Measurements from ENCODE around the gene METTL25B.

Gene METTL25B

GRCh38 chr1:156728599-156729462 is 562 bp downstream of the METTL25B start, which contains the start of gene ISG20L2:
Gene ISG20L2 (minus strand): TSS chr1:156728766. CDS start chr1:156727652, 1,114 bp downstream.
- peak; percentile 46 for FAIRE-seq

- no peak for FAIRE-seq
These were observed 5.8 kb downstream of the METTL25B start for GRCh38 chr1:156733989-156734584.

DNA sequence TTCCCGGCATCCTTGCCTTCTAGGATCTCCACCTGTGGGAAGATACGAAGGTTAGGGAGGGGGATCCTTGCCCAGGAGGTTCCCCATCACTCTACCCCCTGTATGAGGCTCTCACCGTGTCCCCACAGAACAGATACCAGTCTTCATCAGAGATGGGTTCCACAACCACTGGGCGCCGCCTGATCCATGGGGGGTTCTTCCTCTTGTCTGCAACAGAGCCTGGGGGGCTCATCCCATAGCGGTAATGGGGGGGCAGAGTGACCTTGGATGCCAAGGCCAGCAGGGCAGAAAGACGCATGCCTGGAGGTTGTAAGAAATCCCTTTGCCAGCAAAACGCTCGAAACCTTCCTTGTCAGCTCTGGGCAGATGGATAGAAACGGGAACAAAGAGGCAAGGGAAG is 10.1 kb downstream of the METTL25B start:
- FAIRE-seq, result no peak

DNA sequence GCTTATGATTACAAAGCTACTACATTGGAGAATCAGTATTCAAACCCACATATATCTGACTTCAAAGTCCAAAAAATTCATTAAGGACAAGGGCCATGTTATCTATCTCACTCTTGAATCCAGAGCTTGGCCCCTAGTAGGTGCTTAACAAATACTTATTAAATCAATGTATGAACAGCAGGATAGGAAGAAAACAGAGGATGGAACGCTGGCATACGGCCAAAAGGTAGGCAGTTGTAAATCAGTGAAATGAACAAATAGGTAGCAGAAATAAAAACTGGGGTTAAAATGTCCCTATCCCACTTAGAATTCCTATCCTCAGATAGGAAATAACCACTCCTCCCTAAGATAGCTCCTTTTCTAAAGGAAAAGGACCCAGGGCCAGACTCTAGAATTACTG is 10.6 kb downstream of the METTL25B start:
- FAIRE-seq, result no peak

DNA sequence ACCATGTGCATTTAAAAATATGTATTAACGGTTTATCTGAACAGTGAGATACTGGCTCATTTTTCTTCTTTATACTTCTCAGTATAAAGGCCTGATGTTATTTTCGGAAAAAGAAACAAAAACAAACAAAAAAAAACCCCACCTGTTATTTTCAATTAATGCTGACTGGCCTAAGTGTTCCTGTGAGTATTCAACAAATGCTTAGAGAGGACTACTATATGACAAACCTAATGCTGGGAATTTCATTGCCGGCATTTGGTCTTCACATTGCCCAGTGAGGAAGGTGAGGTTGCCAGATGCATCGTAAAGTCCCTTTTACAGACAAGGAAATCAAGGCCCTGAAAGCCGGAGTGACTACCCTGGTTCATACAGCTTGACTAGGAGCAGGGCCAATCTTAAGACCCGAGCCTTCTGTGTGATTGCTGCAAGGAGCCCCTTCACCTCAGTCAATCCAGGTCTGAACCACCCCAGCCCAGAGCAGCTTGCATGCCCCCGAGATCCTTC is 12.0 kb downstream of the METTL25B start:
- no peak for FAIRE-seq

DNA sequence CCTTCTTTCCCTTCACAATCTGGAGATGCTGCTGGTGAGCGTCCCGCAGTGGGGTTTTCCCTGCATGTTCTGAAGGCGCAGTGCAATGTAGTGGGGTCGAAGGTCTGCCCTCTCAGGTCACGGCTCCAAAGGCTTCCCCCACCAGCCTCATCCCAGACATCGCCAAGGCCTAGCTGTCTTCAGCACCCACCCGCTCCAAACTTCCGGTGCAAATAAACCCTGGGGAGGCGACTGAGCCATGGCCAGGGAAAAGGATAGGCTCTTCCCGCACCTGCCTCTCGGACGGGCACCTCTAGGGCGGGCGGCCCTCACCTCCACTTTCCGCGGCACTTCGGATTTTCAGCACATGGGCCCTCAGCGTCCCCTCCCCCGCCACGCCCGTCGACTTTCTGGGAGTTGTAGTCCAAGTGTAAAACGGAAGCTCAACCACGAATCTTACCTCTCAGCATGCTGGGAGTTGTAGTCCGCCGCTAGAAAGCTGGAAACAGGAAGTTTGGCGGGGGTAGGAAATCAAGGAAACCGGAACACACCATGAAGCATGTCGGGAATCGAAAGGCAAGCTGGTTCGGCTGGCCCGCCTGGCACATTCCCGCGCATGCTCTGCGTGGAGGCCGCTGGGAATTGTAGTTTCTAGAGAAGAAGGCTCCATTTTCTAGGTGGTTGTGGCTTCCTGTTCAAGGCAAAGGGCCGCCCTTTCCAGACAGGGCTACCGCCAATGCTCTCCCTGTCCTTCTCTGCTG is 12.6 kb downstream of the METTL25B start, which contains the start of gene MRPL24:
TSS of gene MRPL24 (minus strand) at position 348 of the 740 bp plus-strand sequence. CDS start 2,384 bp downstream, outside the sequence.
- peak; percentile 99 for FAIRE-seq

DNA sequence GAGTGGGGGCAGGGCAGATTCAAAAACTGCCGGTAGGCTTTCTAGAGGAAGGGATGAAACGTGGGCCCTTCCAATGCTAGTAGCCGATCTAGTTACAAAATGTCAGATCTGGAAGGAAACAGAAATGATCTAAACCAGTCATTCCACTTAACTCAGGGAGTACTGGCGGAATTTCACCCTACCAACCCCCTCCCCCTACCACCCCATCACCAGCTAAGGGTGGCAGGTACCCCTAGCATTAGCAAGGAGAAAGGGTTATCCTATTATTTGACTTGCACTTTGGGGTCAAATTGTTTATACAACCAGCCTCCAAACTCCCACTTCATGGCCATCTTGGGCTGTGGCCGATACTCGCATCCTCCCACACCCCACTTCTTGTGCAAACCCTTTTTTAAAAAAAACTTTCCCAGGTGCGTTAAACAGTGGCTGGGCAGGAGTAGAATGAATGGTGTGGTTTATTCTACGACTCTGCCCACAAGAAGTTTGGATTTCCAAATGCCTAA is 13.3 kb downstream of the METTL25B start:
- no peak for FAIRE-seq

- FAIRE-seq, result no peak
These were observed 13.7 kb downstream of the METTL25B start for GRCh38 chr1:156742017-156742416.

DNA sequence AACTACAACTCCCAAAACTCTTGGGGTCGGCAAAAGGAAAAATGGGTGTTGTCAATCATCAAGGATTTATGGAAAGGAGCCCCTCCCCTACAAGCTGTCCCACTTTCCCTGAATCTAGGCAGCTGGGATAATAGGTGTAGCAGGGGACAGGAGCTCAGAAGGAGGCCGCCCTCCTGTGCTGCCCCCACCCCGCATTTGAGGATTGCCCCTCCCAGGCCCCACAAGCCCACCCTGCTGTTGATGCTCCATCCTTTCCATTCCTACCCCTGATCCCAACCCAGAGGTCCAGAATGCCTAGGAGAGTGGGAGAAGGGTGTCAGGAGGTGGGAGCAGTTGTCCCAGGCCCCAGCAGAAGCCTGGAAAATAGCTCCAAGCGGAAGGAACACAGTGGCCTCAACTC is 14.5 kb downstream of the METTL25B start:
- no peak for FAIRE-seq

DNA sequence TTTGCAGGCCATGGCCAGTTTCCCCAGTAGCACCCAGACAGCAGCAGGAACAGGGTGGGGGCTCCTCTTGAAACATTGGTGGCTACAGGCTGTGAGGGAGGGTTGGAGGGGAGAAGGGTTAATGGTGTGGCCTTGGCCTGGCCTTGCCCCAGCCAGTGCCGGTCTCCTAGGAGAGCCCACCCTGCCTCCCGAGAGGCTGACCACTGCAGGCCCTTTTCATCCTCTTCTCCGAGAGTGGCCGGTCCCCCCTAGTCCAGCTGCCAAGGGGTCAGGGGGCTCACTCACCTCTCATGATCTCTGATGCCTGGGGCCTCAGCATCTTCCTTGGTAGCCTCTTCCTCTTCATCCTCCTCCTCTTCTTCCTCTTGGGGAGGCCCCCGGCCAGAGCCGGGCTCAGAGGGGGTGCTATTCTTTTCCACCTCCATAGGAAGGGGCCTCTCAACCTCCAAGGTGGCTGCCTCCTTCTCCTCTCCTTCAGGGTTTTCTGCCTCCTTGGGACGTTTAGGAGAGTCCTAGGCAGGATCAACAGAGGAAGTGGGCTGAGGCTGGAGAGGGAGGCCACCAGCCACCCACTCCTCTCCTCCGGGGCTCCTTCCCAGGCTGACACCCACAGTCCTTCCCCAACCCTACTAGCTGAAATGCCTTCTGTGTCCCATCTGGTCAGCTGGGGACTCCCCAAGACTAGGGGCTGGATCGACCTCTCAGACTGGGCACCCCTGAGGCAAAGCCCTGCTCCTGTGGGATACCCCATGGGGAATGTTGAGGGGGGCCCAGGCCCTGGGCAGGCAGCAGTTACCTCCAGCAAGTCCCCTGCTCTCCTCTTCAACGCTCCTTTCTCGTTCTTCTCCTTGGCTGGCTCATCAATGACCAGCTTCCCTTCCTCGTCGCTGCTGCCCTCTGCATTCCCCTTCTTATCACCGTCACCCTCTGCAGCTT is 15.4 kb downstream of the METTL25B start:
- FAIRE-seq, result no peak

- no peak for FAIRE-seq
These were observed 16.1 kb downstream of the METTL25B start for GRCh38 chr1:156744344-156744743.

GRCh38 chr1:156744786-156745419 is 16.6 kb downstream of the METTL25B start:
- no peak for FAIRE-seq

- FAIRE-seq, result no peak
These were observed 17.6 kb downstream of the METTL25B start for GRCh38 chr1:156745881-156746280.

DNA sequence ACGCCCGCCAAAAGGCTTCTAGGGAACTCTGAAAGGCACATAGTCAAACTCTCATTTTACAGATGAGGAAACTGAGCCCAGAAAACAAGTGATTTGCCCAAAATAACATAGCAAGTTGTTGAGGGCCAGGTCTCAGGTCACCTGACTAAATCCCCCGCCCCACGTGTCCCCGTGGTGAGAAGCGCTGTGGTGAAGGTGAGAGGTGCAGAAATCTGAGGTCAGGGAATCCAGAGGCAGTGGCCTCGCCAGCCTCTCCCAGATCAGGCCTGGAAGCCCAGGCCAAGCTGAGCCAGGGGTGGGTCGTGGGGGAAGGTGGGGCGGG is 18.1 kb downstream of the METTL25B start:
- FAIRE-seq, result no peak

DNA sequence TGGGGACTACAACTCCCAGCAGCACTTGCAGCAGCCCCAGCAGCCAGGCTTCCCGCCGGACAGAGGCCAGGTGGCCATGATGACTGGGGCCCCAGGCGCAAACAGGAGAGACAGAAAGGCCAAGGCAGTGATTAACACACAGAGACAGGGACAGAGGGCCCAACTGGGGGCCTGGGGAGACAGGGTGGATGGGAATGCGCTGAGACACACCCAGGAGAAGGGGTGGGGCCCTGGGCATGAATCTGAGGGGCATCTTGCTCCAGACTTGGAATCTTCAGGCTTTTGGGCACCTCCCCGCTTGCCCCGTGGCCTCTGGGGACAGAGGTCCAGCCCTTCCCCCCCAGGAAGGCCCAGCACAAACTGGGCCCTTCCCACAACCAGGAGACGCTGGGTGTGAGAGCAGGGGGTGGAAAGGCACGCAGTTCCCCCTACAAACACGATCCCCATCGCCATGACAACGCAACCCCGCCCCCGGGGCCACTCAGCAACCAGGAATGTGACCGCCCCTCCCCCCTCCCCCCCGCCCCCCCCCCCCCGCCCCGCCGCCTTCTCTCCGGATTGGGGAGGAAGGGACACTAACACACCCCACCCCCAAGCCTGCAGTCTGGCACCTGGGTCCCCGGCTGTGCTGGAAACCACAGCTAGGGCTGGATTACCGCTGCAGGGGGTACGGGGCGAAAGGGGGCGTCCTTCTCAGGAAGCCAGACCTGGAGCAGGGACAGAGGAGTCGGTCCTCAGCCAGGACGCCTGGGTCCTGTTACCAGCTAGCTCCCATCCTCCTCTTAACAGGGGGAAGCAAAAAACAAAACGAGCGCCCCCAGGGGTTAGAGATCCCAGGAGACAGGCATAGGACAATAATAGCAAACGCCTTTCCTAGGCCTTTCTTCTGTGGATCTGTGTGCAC is 18.7 kb downstream of the METTL25B start:
- no peak for FAIRE-seq

GRCh38 chr1:156747742-156748669 is 19.7 kb downstream of the METTL25B start:
- no peak for FAIRE-seq

DNA sequence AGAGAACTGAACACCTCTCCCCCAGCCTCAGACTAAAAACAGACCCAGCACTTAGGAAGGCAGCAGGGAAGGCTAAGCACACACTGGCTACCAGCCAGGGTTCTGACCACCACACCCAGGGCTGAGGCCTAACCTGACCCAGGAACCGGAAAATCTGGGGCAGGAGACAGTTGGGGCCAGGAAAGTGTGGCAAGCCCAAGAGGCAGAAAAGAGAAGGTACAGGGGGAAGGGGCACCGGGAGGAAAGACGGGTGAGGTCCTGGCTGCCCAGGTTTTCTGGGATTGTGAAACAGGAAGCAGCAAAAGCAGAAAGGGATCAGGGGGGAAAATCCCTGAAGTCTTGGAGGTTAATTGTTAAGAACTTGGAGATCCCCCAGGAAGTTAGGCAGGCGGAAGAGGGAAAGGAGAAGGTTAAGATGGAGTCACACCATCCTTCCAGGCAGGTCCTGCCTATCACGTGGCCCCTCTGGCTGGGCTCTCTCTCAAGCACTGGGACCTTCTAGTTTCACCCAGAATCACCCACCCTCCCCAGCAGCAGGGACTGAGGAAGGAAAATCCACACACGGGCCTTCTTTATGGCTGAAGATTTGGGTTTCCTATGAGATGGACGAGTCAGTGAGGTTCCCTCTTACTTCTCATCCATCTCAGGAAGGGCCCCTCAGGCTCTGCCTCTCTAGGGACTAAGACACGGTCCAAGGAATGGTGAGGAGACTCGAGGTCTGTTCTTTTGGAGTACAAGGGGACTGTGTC is 20.6 kb downstream of the METTL25B start:
- FAIRE-seq, result no peak

DNA sequence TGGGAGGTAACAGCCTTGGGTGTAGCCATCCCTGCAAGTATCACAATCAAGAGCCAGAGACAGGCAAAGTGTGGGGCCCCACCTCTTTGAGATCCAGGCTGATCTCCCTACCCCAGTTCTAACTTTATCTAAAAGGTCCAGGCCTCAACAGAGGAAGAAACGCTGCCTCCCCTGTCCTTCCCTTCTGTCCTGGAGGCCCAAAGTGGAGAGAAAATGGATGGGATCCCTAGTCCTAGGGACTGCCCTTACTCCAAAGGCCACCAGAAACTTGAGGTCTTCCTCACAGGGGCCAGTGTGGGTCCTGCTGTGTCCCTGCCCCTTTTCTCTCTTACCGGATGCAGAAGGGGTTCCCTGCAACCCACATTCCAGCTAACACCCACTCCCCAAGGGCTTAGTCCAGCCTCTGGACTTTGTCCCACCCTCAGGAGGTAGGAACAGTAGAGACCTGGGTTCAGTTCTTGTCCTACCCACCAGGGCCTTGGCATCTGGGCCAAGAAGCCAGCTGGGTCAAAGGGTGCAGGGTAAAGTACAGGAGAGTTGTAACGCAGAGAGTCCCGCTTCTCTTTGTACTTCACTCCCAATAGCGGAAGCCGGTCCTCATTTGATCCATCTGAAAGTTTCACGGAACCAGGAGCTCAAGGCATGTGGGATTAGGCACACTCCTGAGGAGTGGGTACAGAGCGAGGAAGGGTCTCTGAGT is 21.3 kb downstream of the METTL25B start:
- no peak for FAIRE-seq
